Keratinocyte (primary cell): ENCODE data around the gene TOPAZ1. TPM values are rescaled to one million over a fixed set of nuclear protein-coding genes. Genes with fewer than 3 reads are reported as not detected.

ENCODE experiments used
- DNase-seq: peaks from one replicate; pipeline ENCODE4 v3.0.0-alpha.2; 2011; ENCODE audit warnings: low read depth, missing footprints, low spot score
- FAIRE-seq: peaks from 2 replicates; lab custom pipeline; 2011; peaks lifted over from hg19 to GRCh38; lab: Jason Lieb, UNC
- H2AFZ ChIP-seq: 2 replicates; pipeline ENCODE4 v1.6.0; 2012; ENCODE audit warnings: low read length, control low read depth, inconsistent platforms; ENCODE audit not compliant: control insufficient read depth
- H3K27ac ChIP-seq: 2 replicates; pipeline ENCODE4 v1.5.1; 2011; ENCODE audit warnings: low read length; ENCODE audit not compliant: control insufficient read depth, insufficient read depth
- H3K27me3 ChIP-seq: 3 replicates; pipeline ENCODE4 v1.6.0; 2011; ENCODE audit warnings: low read length; ENCODE audit not compliant: control insufficient read depth, insufficient read depth; ENCODE audit errors: extremely low read depth
- H3K36me3 ChIP-seq, 2 experiments: 2 replicates in 1 of 2; 3 replicates in 1 of 2; pipeline ENCODE4 v1.5.1; 2011; ENCODE audit warnings: low read length in 2 of 2, mild to moderate bottlenecking in 1 of 2; ENCODE audit not compliant: control insufficient read depth in 2 of 2, insufficient read depth in 2 of 2; ENCODE audit errors: extremely low read depth in 1 of 2
- H3K4me1 ChIP-seq: 3 replicates; pipeline ENCODE4 v1.5.1; 2011; ENCODE audit warnings: low read length; ENCODE audit not compliant: control insufficient read depth, insufficient read depth; ENCODE audit errors: extremely low read depth
- H3K4me2 ChIP-seq: 3 replicates; pipeline ENCODE4 v1.6.0; 2011; ENCODE audit warnings: low read depth, low read length; ENCODE audit not compliant: control insufficient read depth, insufficient read depth; ENCODE audit errors: extremely low read depth
- H3K4me3 ChIP-seq, 3 experiments: fragments of 200-600 bp in 1 of 3; sonication (generic) in 1 of 3; 2 replicates in 2 of 3; 3 replicates in 1 of 3; pipeline ENCODE4 v1.5.1; 2011 to 2016; ENCODE audit warnings: low read length in 3 of 3, mild to moderate bottlenecking in 3 of 3, control low read depth in 2 of 3, inconsistent platforms in 1 of 3, low read depth in 1 of 3, mixed read lengths in 1 of 3, mixed run types in 1 of 3, moderate library complexity in 1 of 3; ENCODE audit not compliant: control insufficient read depth in 2 of 3, insufficient read depth in 2 of 3; ENCODE audit errors: extremely low read depth in 1 of 3
- H3K79me2 ChIP-seq: 2 replicates; pipeline ENCODE4 v1.6.0; 2012; ENCODE audit warnings: low read length; ENCODE audit not compliant: control insufficient read depth, insufficient read depth
- H3K9ac ChIP-seq: 3 replicates; pipeline ENCODE4 v1.6.0; 2011; ENCODE audit warnings: low read length; ENCODE audit not compliant: control insufficient read depth, insufficient read depth; ENCODE audit errors: extremely low read depth
- H3K9me1 ChIP-seq: 3 replicates; pipeline ENCODE4 v1.6.0; 2011; ENCODE audit warnings: low read length; ENCODE audit not compliant: control insufficient read depth, insufficient read depth; ENCODE audit errors: extremely low read depth
- H3K9me3 ChIP-seq: 2 replicates; pipeline ENCODE4 v1.5.1; 2012; ENCODE audit warnings: low read depth, low read length; ENCODE audit not compliant: control insufficient read depth
- H4K20me1 ChIP-seq: 3 replicates; pipeline ENCODE4 v1.6.0; 2011; ENCODE audit warnings: low read length; ENCODE audit not compliant: control insufficient read depth, insufficient read depth; ENCODE audit errors: extremely low read depth
- CTCF ChIP-seq, 3 experiments: IDR thresholded peaks in 1 of 3; conservative IDR thresholded peaks in 1 of 3; optimal IDR thresholded peaks in 1 of 3; 2 replicates in 2 of 3; 3 replicates in 1 of 3; pipeline versions ENCODE3 to v1.5.1; 2011; ENCODE audit warnings: low read length in 3 of 3, mild to moderate bottlenecking in 3 of 3, moderate library complexity in 2 of 3, control low read depth in 1 of 3, inconsistent platforms in 1 of 3; ENCODE audit not compliant: insufficient read depth in 2 of 3; ENCODE audit errors: extremely low read depth in 1 of 3
- EZH2 ChIP-seq: IDR thresholded peaks from one replicate; pipeline ENCODE4 v1.6.1; 2012; ENCODE audit warnings: inconsistent platforms, mild to moderate bottlenecking, low read length, moderate library complexity
- dilution Hi-C: fragments of 300-500 bp; cut with MboI; formaldehyde crosslinking; loops from one replicate; pipeline ENCODE4 v1.7.0; 2020; ENCODE audit warnings: low sequenced_read_pairs; ENCODE audit not compliant: extremely low pct_ligation_motif_present
- polyA plus RNA-seq, 5 experiments: library from polyadenylated mRNA; depleted of rRNA in 3 of 5; stranded (reverse) in 3 of 5; stranded (forward) in 1 of 5; unstranded in 1 of 5; fragments of >200 nt; gene quantifications; 1 replicate in 1 of 5; 2 replicates in 3 of 5; 3 replicates in 1 of 5; pipeline versions ENCODE4 v1.2.1 to v1.2.3, GENCODE V29; 2011 to 2012; ENCODE audit warnings: missing spikeins in 2 of 5, low read depth in 1 of 5, low replicate concordance in 1 of 5

TOPAZ1 gene
- polyA plus RNA-seq, 1 donor (not counting 4 experiments of a cell fraction or from before 2014, with no cell fraction given), result not detected

GRCh38 chr3:44375450-44375849 is 133.8 kb downstream of the TOPAZ1 start:
- FAIRE-seq (no peak), DNase-seq (no peak)
- no peaks in the 10 kb centered on the region for H3K9me3 ChIP-seq
- H3K9me1 ChIP-seq, result no peaks in the 10 kb centered on the region
- H3K79me2 ChIP-seq, result no peaks in the 10 kb centered on the region
- H3K4me1 ChIP-seq, result no peaks in the 10 kb centered on the region
- H3K4me2 ChIP-seq, result no peak overlapping the region
- no peak for TF ChIP-seq CTCF (optimal IDR thresholded peaks at IDR 0.05 in 1 of 3, IDR thresholded peaks at IDR 0.05 in 1 of 3, conservative IDR thresholded peaks at IDR 0.05 in 1 of 3; ENCODE audit: extremely low read depth in 1 of 3, insufficient read depth in 2 of 3, low read length in 3 of 3)
- TF ChIP-seq EZH2, result no peak
- H3K9ac ChIP-seq, result no peak overlapping the region
- H4K20me1 ChIP-seq, result no peaks in the 10 kb centered on the region
- dilution Hi-C loops, result no loop called here
- H3K4me3 ChIP-seq, result no peak overlapping the region
- H3K36me3 ChIP-seq, result peaks cover 0 to 4% of the 10 kb centered on the region in 2 experiments
- H3K27me3 ChIP-seq, result no peaks in the 10 kb centered on the region
- no peak overlapping the region for H3K27ac ChIP-seq
- no peak overlapping the region for H2AFZ ChIP-seq

Other genes starting within 250 kb of the TOPAZ1 start
- gene TCAIM, start 96.9 kb downstream of the TOPAZ1 start, polyA plus RNA-seq, result 19.4 to 28.0 TPM (median 20.5 TPM) in 3 replicates
- 3.0 to 3.3 TPM (median 3.3 TPM) in 3 replicates for gene ZNF445, start 235.8 kb downstream of the TOPAZ1 start, polyA plus RNA-seq